RWPE2 (cell line): ENCODE data around the gene HDAC4.

ENCODE experiments used
- ATAC-seq: fragments of 200-7000 bp; cut with Tn5 transposase; 3 replicates; pipeline ENCODE4 v1.9.1; 2021; ENCODE audit warnings: low read depth
- DNase-seq: peaks from one replicate; pipeline ENCODE4 v3.0.0-alpha.2; 2020; ENCODE audit warnings: low spot score
- H3K27ac ChIP-seq: fragments of 450-650 bp; 2 replicates; pipeline ENCODE4 v1.5.1; 2017; ENCODE audit warnings: mild to moderate bottlenecking; ENCODE audit not compliant: poor library complexity, severe bottlenecking
- H3K27me3 ChIP-seq: fragments of 250-450 bp; sonication (Bioruptor Pico); 2 replicates; pipeline ENCODE4 v1.5.1; 2021; ENCODE audit warnings: mild to moderate bottlenecking, moderate library complexity; ENCODE audit not compliant: insufficient read depth, poor library complexity, severe bottlenecking
- H3K36me3 ChIP-seq: fragments of 250-450 bp; sonication (Bioruptor Pico); 2 replicates; pipeline ENCODE4 v1.5.1; 2020; ENCODE audit warnings: low read depth, mild to moderate bottlenecking, moderate library complexity
- H3K4me1 ChIP-seq: fragments of 250-450 bp; sonication (Bioruptor Pico); 2 replicates; pipeline ENCODE4 v1.5.1; 2021; ENCODE audit warnings: mild to moderate bottlenecking, moderate library complexity; ENCODE audit not compliant: insufficient read depth, poor library complexity, severe bottlenecking
- H3K4me3 ChIP-seq: fragments of 250-450 bp; sonication (Bioruptor Pico); 2 replicates; pipeline ENCODE4 v1.5.1; 2021; ENCODE audit warnings: mild to moderate bottlenecking, moderate library complexity; ENCODE audit not compliant: severe bottlenecking
- H3K9me3 ChIP-seq: fragments of 250-450 bp; sonication (Bioruptor Pico); 2 replicates; pipeline ENCODE4 v1.5.1; 2021; ENCODE audit warnings: mild to moderate bottlenecking, moderate library complexity; ENCODE audit not compliant: severe bottlenecking
- TF ChIP-seq, protein P1 (sequence below): fragments of 450-650 bp; IDR thresholded peaks from one replicate; pipeline ENCODE4 v1.5.1; 2017; ENCODE audit warnings: mild to moderate bottlenecking, moderate library complexity; ENCODE audit not compliant: poor library complexity, severe bottlenecking

Gene HDAC4

DNA sequence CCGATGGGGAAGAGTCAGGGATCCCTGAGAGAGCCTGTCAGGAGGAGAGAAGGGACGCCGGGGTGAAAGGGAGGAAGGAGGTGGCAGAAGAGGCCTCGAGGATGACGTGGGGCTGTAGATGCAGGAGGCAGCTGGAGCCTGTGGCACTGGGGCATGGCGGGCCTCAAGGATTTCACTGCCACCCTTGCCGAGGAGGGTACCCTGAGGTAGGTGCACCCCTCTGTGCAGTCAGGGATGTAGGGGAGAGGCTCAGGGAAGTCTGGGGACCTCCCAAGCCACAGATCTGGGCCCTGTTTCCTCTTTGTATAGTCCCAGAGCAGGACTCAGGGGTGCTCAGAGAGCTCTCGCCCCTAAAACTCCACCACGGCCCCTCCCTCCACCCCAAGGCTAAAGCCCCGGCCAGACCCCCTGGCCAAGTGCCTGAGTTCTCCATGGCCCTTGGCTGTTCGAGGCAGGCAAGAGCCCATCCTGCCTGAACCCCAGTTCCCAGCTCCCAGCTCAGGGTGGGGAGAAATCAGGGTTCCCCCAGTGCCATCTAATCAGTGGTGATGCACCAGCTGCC, 39.0 kb upstream of the HDAC4 start:
- no peak for DNase-seq
- Histone ChIP-seq H3K4me3 (no peak overlapping the region), H3K9me3 (no peaks in the 10 kb centered on the region), H3K27me3 (no peaks in the 10 kb centered on the region), H3K27ac (no peak overlapping the region), H3K36me3 (no peaks in the 10 kb centered on the region), H3K4me1 (peaks cover 13% of the 10 kb centered on the region)
- TF ChIP-seq, protein P1, sequence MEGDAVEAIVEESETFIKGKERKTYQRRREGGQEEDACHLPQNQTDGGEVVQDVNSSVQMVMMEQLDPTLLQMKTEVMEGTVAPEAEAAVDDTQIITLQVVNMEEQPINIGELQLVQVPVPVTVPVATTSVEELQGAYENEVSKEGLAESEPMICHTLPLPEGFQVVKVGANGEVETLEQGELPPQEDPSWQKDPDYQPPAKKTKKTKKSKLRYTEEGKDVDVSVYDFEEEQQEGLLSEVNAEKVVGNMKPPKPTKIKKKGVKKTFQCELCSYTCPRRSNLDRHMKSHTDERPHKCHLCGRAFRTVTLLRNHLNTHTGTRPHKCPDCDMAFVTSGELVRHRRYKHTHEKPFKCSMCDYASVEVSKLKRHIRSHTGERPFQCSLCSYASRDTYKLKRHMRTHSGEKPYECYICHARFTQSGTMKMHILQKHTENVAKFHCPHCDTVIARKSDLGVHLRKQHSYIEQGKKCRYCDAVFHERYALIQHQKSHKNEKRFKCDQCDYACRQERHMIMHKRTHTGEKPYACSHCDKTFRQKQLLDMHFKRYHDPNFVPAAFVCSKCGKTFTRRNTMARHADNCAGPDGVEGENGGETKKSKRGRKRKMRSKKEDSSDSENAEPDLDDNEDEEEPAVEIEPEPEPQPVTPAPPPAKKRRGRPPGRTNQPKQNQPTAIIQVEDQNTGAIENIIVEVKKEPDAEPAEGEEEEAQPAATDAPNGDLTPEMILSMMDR = no peak
- no peak for ATAC-seq

DNA sequence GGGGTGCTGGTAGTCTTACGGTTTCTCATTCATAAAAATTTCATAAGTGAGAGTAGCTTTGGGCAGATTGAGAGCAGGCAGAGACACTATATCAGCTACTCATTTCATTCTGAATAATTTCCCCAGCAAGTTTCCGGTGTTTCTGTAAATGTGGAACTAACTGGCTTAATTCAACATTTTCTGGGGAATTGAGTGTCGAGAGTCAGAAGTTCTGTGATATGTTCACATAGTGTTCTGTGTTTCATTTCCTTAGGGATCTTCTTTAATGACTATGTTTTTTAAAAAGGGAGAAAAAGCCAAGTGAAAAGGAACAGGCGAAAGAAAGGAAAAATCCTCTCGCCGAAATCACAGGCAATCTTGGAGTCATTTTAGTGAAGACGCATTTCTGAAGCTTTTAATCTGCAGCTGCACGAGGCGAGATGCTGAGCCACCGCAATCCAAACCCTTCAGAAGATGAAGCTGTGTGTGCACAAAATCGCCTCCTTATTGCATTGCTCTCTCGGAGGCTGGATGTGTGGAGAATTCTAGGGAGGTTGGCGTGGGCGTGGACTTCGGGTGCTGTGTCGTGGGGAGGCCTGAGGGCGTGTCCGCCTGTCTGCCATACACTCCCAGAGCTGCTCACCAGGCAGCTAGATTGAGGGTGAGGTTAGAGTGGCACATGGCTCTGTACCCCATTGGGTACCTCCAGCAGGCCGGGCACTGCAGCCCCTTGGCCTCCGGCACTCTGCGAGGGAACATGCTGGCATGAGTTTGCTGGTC, 38.4 kb upstream of the HDAC4 start:
- DNase-seq (no peak), ATAC-seq (no peak)
- Histone ChIP-seq H3K4me1 (peaks cover 6% of the 10 kb centered on the region), H3K27me3 (no peaks in the 10 kb centered on the region), H3K36me3 (no peaks in the 10 kb centered on the region), H3K9me3 (no peaks in the 10 kb centered on the region), H3K4me3 (no peak overlapping the region), H3K27ac (no peak overlapping the region)
- TF ChIP-seq, protein P1 = no peak

DNA sequence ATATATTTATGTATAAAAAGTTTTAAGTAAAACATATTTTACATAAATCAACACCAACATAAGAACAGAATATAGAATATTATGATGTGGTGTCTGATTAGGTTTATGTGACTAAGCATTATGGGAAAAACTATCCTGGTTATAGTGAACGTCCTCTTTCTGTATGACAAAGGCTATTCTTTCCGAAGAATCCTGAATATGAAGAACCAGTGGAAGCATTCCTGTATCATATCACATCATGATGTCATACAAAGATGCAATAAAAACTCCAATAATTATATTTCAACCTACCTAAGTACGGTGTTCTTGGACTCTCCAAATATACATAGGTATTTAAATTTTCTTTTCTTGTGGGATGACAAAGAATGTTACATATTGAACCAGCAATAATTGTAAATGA, 37.5 kb upstream of the HDAC4 start:
- TF ChIP-seq, protein P1 = no peak
- no peak for DNase-seq
- H3K9me3 ChIP-seq = peaks cover 2% of the 10 kb centered on the region
- no peaks in the 10 kb centered on the region for H3K27me3 ChIP-seq
- H3K4me3 ChIP-seq = no peak overlapping the region
- no peaks in the 10 kb centered on the region for H3K36me3 ChIP-seq
- H3K4me1 ChIP-seq = no peaks in the 10 kb centered on the region
- no peak for ATAC-seq
- H3K27ac ChIP-seq = no peak overlapping the region

DNA sequence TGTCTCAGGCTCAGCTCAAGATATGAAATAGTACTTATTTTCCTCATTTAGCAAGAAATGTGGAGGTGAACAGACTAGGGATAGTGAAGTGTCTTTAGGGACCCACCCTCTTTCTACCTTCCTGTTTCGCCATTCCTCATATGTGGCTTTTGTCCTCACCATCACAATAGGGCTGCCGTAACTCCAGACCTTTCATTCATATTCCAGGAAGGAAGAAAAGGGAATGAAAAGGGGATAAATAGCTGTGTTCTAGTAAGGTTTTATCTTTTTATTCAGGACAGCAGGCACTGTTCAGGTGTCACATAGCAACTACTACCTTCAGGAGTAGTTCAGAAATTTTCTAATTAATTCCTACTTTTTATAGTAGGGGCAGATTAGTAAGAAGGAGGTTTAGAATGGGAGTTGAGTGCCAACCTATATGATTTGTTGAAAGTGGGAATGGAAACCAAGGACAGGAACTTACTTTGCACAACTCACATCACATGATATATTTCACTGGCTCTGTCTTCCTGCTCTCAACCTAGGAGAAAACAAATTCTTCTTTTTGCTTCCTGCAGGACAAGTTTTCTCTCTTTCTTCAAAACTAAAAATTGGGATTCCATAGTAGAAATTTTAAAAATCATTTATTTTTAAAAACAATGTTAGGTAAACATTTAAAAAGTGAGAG, 36.0 kb upstream of the HDAC4 start:
- DNase-seq (no peak), ATAC-seq (no peak)
- Histone ChIP-seq H3K27ac (no peak overlapping the region), H3K4me3 (no peak overlapping the region), H3K4me1 (no peaks in the 10 kb centered on the region), H3K9me3 (peaks cover 2% of the 10 kb centered on the region), H3K27me3 (no peaks in the 10 kb centered on the region), H3K36me3 (no peaks in the 10 kb centered on the region)
- TF ChIP-seq, protein P1 = no peak
